Activated T-helper 17 cell treated with anti-CD3 and anti-CD28 coated beads, Interleukin-2, amount 50 U/mL, for 72 hours (primary cell): ENCODE data around the gene DHRS7. TPM values are rescaled to one million over a fixed set of nuclear protein-coding genes. Genes with fewer than 3 reads are reported as not detected.
"Not testable (repeated sequence)": the region's sequence is repeated elsewhere in the genome, so short reads cannot be mapped to it uniquely, and the experiment has no call there.

Experiments
- ATAC-seq: fragments of 150-1000 bp; cut with Tn5 transposase; replicated peaks from 2 replicates; pipeline ENCODE4 v1.10.0; 2021; ENCODE audit warnings: mild to moderate bottlenecking, moderate library complexity
- H3K27ac Mint-ChIP-seq: one replicate; pipeline ENCODE4 v1.8.0; 2022; ENCODE audit warnings: mixed read lengths
- H3K27me3 Mint-ChIP-seq: one replicate; pipeline ENCODE4 v1.8.0; 2022; ENCODE audit warnings: mixed read lengths
- H3K36me3 Mint-ChIP-seq: one replicate; pipeline ENCODE4 v1.8.0; 2022; ENCODE audit warnings: low read depth, mild to moderate bottlenecking, mixed read lengths
- H3K4me1 Mint-ChIP-seq: one replicate; pipeline ENCODE4 v1.8.0; 2022; ENCODE audit warnings: mixed read lengths
- H3K4me3 Mint-ChIP-seq: one replicate; pipeline ENCODE4 v1.8.0; 2022; ENCODE audit warnings: mild to moderate bottlenecking, mixed read lengths
- H3K9me3 Mint-ChIP-seq: one replicate; pipeline ENCODE4 v1.8.0; 2022; ENCODE audit warnings: mixed read lengths
- total RNA-seq, 2 donors: library from RNA; stranded (reverse); gene quantifications; one replicate each; pipeline ENCODE4 v1.2.3, GENCODE V29; 2022

The DHRS7 gene
- total RNA-seq, 2 donors from 2014 or later = 47.6 to 60.6 TPM

GRCh38 chr14:60125918-60126317, 39.3 kb downstream of the DHRS7 start:
- H3K27me3 Mint-ChIP-seq = no peaks in the 10 kb centered on the region
- peaks cover 80% of the 10 kb centered on the region for H3K36me3 Mint-ChIP-seq
- H3K9me3 Mint-ChIP-seq = no peaks in the 10 kb centered on the region
- H3K4me1 Mint-ChIP-seq = no peaks in the 10 kb centered on the region
- no peak overlapping the region for H3K27ac Mint-ChIP-seq
- ATAC-seq = no peak
- no peak overlapping the region for H3K4me3 Mint-ChIP-seq

GRCh38 chr14:60116181-60116580, 49.0 kb downstream of the DHRS7 start:
- no peak overlapping the region for H3K4me3 Mint-ChIP-seq
- no peaks in the 10 kb centered on the region for H3K27me3 Mint-ChIP-seq
- no peak for ATAC-seq
- H3K9me3 Mint-ChIP-seq = no peaks in the 10 kb centered on the region
- peaks cover 63% of the 10 kb centered on the region for H3K36me3 Mint-ChIP-seq
- peaks cover 5% of the 10 kb centered on the region for H3K4me1 Mint-ChIP-seq
- H3K27ac Mint-ChIP-seq = no peak overlapping the region

GRCh38 chr14:60114881-60115280, 50.3 kb downstream of the DHRS7 start:
- Mint-ChIP-seq H3K4me1 (peaks cover 6% of the 10 kb centered on the region), H3K27me3 (no peaks in the 10 kb centered on the region), H3K27ac (no peak overlapping the region), H3K36me3 (peaks cover 55% of the 10 kb centered on the region), H3K9me3 (no peaks in the 10 kb centered on the region), H3K4me3 (no peak overlapping the region)
- no peak for ATAC-seq

- no peak for ATAC-seq
- no peak overlapping the region for H3K4me3 Mint-ChIP-seq
- H3K4me1 Mint-ChIP-seq = peaks cover 10% of the 10 kb centered on the region
- peaks cover 56% of the 10 kb centered on the region for H3K36me3 Mint-ChIP-seq
- H3K27me3 Mint-ChIP-seq = no peaks in the 10 kb centered on the region
- no peak overlapping the region for H3K27ac Mint-ChIP-seq
- H3K9me3 Mint-ChIP-seq = no peaks in the 10 kb centered on the region
These were observed 53.5 kb downstream of the DHRS7 start for GRCh38 chr14:60111732-60112131.

- no peaks in the 10 kb centered on the region for H3K9me3 Mint-ChIP-seq
- no peak overlapping the region for H3K27ac Mint-ChIP-seq
- H3K27me3 Mint-ChIP-seq = no peaks in the 10 kb centered on the region
- peaks cover 5% of the 10 kb centered on the region for H3K4me1 Mint-ChIP-seq
- no peak for ATAC-seq
- H3K36me3 Mint-ChIP-seq = peaks cover 29% of the 10 kb centered on the region
- H3K4me3 Mint-ChIP-seq = no peak overlapping the region
These were observed 57.7 kb downstream of the DHRS7 start for GRCh38 chr14:60107477-60107876.

GRCh38 chr14:60106339-60106738, 58.9 kb downstream of the DHRS7 start:
- H3K27me3 Mint-ChIP-seq = no peaks in the 10 kb centered on the region
- peaks cover 29% of the 10 kb centered on the region for H3K36me3 Mint-ChIP-seq
- no peaks in the 10 kb centered on the region for H3K9me3 Mint-ChIP-seq
- no peak overlapping the region for H3K4me3 Mint-ChIP-seq
- ATAC-seq = no peak
- no peak overlapping the region for H3K27ac Mint-ChIP-seq
- H3K4me1 Mint-ChIP-seq = peaks cover 5% of the 10 kb centered on the region

- ATAC-seq = no peak
- H3K36me3 Mint-ChIP-seq = peaks cover 15% of the 10 kb centered on the region
- H3K27me3 Mint-ChIP-seq = no peaks in the 10 kb centered on the region
- no peak overlapping the region for H3K27ac Mint-ChIP-seq
- H3K4me1 Mint-ChIP-seq = peaks cover 5% of the 10 kb centered on the region
- H3K4me3 Mint-ChIP-seq = no peak overlapping the region
- no peaks in the 10 kb centered on the region for H3K9me3 Mint-ChIP-seq
These were observed 62.8 kb downstream of the DHRS7 start for GRCh38 chr14:60102389-60102788.

- no peaks in the 10 kb centered on the region for H3K27me3 Mint-ChIP-seq
- ATAC-seq = no peak
- no peaks in the 10 kb centered on the region for H3K9me3 Mint-ChIP-seq
- H3K27ac Mint-ChIP-seq = no peak overlapping the region
- no peak overlapping the region for H3K4me3 Mint-ChIP-seq
- peaks cover 18% of the 10 kb centered on the region for H3K36me3 Mint-ChIP-seq
- H3K4me1 Mint-ChIP-seq = peaks cover 5% of the 10 kb centered on the region
These were observed 63.4 kb downstream of the DHRS7 start for GRCh38 chr14:60101786-60102185.

GRCh38 chr14:60099855-60100254, 65.3 kb downstream of the DHRS7 start:
- not testable (repeated sequence) for H3K4me3 Mint-ChIP-seq, H3K9me3 Mint-ChIP-seq, H3K27ac Mint-ChIP-seq, ATAC-seq, H3K4me1 Mint-ChIP-seq, H3K27me3 Mint-ChIP-seq
- H3K36me3 Mint-ChIP-seq = peaks cover 19% of the 10 kb centered on the region

- ATAC-seq = no peak
- Mint-ChIP-seq H3K4me3 (no peak overlapping the region), H3K9me3 (no peaks in the 10 kb centered on the region), H3K27me3 (no peaks in the 10 kb centered on the region), H3K27ac (peak overlapping the region; percentile 4), H3K4me1 (peaks cover 23% of the 10 kb centered on the region), H3K36me3 (peaks cover 27% of the 10 kb centered on the region)
These were observed 67.2 kb downstream of the DHRS7 start for GRCh38 chr14:60097974-60098373.

GRCh38 chr14:60095781-60096450, 69.3 kb downstream of the DHRS7 start:
- no peak overlapping the region for H3K27ac Mint-ChIP-seq
- H3K9me3 Mint-ChIP-seq = no peaks in the 10 kb centered on the region
- no peak for ATAC-seq
- H3K27me3 Mint-ChIP-seq = no peaks in the 10 kb centered on the region
- H3K36me3 Mint-ChIP-seq = peaks cover 34% of the 10 kb centered on the region
- peak overlapping the region; percentile 100 for H3K4me3 Mint-ChIP-seq
- H3K4me1 Mint-ChIP-seq = peaks cover 23% of the 10 kb centered on the region

- no peaks in the 10 kb centered on the region for H3K27me3 Mint-ChIP-seq
- ATAC-seq = no peak
- no peak overlapping the region for H3K27ac Mint-ChIP-seq
- H3K4me1 Mint-ChIP-seq = peaks cover 23% of the 10 kb centered on the region
- no peaks in the 10 kb centered on the region for H3K9me3 Mint-ChIP-seq
- H3K36me3 Mint-ChIP-seq = peaks cover 34% of the 10 kb centered on the region
- H3K4me3 Mint-ChIP-seq = peak overlapping the region; percentile 100
These were observed 70.0 kb downstream of the DHRS7 start for GRCh38 chr14:60095231-60095630.

GRCh38 chr14:60094306-60094897, 70.8 kb downstream of the DHRS7 start:
- H3K9me3 Mint-ChIP-seq = no peaks in the 10 kb centered on the region
- peak overlapping the region; percentile 98 for H3K27ac Mint-ChIP-seq
- H3K27me3 Mint-ChIP-seq = no peaks in the 10 kb centered on the region
- peaks cover 34% of the 10 kb centered on the region for H3K36me3 Mint-ChIP-seq
- peaks cover 23% of the 10 kb centered on the region for H3K4me1 Mint-ChIP-seq
- H3K4me3 Mint-ChIP-seq = peak overlapping the region; percentile 100
- ATAC-seq = peak; percentile 22
